OCI-LY3 (cell line): ENCODE data around the gene DOCK4.

Experiments
- H2AFZ ChIP-seq: fragments of 200-600, 300-600 bp; shearing (Covaris generic); 2 replicates; pipeline ENCODE4 v1.6.0; 2014; ENCODE audit warnings: antibody characterized with exemption, low read depth, low read length
- H3K27ac ChIP-seq: fragments of 200-600, 300-600 bp; sonication (generic); 2 replicates; pipeline ENCODE4 v1.5.1; 2014; ENCODE audit warnings: mild to moderate bottlenecking, low read length, moderate library complexity, mixed read lengths
- H3K27me3 ChIP-seq: fragments of 200-600, 300-600 bp; sonication (generic); 2 replicates; pipeline ENCODE4 v1.6.1; 2014; ENCODE audit warnings: low read depth, low read length, mixed read lengths
- H3K36me3 ChIP-seq: fragments of 200-600, 300-600 bp; sonication (generic); replicated peaks from 2 replicates; pipeline ENCODE3; 2014; ENCODE audit warnings: low read depth, low read length, mixed read lengths
- H3K4me1 ChIP-seq: fragments of 300-600, 200-600 bp; sonication (generic); 2 replicates; pipeline ENCODE4 v1.6.1; 2014; ENCODE audit warnings: low read length, mixed read lengths
- H3K4me2 ChIP-seq: fragments of 200-600, 300-600 bp; sonication (generic); 2 replicates; pipeline ENCODE4 v1.6.1; 2014; ENCODE audit warnings: low read length, mixed read lengths
- H3K4me3 ChIP-seq: fragments of 300-600, 200-600 bp; sonication (generic); 2 replicates; pipeline ENCODE4 v1.5.1; 2014; ENCODE audit warnings: antibody characterized with exemption, mild to moderate bottlenecking, low read length, moderate library complexity
- H3K79me2 ChIP-seq: fragments of 300-600, 200-600 bp; shearing (Covaris generic); 2 replicates; pipeline ENCODE4 v1.6.1; 2014; ENCODE audit warnings: mild to moderate bottlenecking, low read length, mixed read lengths
- H3K9ac ChIP-seq: fragments of 300-600, 200-600 bp; shearing (Covaris generic); 2 replicates; pipeline ENCODE4 v1.6.0; 2014; ENCODE audit warnings: mild to moderate bottlenecking, low read length, moderate library complexity
- H3K9me3 ChIP-seq: fragments of 200-600, 300-600 bp; shearing (Covaris generic); 2 replicates; pipeline ENCODE4 v1.6.1; 2014; ENCODE audit warnings: low read length, mixed read lengths; ENCODE audit not compliant: insufficient read depth
- H4K20me1 ChIP-seq: fragments of 200-600, 300-600 bp; sonication (generic); 2 replicates; pipeline ENCODE4 v1.6.1; 2016; ENCODE audit warnings: low read length, mixed read lengths; ENCODE audit not compliant: insufficient read depth
- CTCF ChIP-seq: fragments of 200-600, 300-600 bp; sonication (generic); IDR thresholded peaks from 2 replicates; pipeline ENCODE4 v1.5.1; 2014; ENCODE audit warnings: antibody characterized with exemption, low read length, low read depth
- EZH2phosphoT487 ChIP-seq: fragments of 200-600 bp; shearing (Covaris generic); IDR thresholded peaks from 2 replicates; pipeline ENCODE4 v1.6.1; 2018; ENCODE audit warnings: antibody characterized with exemption, mixed run types, low read depth

The DOCK4 gene

DNA sequence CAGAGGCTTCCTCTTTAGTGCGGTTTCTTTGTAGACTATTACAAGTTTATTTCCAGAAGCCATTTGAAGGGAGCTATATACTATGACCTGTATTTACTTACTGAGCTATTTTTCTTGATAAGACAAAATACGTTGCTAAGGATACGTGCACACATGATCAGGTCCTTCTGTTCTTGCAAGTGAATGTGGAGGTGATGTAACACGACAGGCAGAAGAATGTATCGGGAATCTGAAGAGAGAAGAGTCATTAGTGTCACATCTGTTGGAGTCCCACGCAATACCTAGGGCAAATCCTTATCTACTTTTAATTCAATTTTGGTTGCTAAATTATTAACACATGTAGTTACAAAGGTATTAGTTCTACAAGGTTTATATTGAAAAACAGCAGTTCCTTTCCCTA, 359.3 kb downstream of the DOCK4 start:
- no peak overlapping the region for H2AFZ ChIP-seq
- H3K4me2 ChIP-seq = no peak overlapping the region
- H3K27ac ChIP-seq = no peak overlapping the region
- TF ChIP-seq EZH2phosphoT487 = no peak
- no peak for TF ChIP-seq CTCF
- H3K36me3 ChIP-seq = no peaks in the 10 kb centered on the region
- H3K9me3 ChIP-seq = peaks cover 5% of the 10 kb centered on the region; the same call in 1 of the 2 replicates
- no peaks in the 10 kb centered on the region for H3K79me2 ChIP-seq
- H3K4me1 ChIP-seq = no peaks in the 10 kb centered on the region
- no peaks in the 10 kb centered on the region for H4K20me1 ChIP-seq
- no peak overlapping the region for H3K9ac ChIP-seq
- H3K27me3 ChIP-seq = no peaks in the 10 kb centered on the region
- no peak overlapping the region for H3K4me3 ChIP-seq

DNA sequence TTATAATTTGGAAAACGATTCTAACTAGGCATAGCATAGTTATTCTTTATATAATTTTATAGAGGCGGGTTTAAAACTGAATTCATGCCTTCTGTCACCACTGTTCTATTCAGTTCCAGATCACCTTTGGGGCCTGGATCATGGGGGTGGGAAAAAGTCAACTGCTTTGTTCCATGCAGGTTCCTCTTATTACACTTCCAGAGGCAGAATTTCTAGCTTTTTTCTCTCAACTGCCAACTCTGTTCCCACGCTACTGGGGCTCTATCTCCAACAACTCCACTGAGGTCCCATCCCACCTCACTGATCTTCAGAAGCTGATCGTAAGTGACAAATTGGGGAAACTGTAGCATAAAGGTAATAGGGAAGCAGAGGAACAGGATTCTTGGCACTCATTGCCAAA, 360.3 kb downstream of the DOCK4 start:
- Histone ChIP-seq H2AFZ (no peak overlapping the region), H3K27ac (no peak overlapping the region), H3K9me3 (peaks cover 5% of the 10 kb centered on the region; the same call in 1 of the 2 replicates), H3K79me2 (no peaks in the 10 kb centered on the region), H3K9ac (no peak overlapping the region), H3K4me3 (no peak overlapping the region), H3K4me1 (no peaks in the 10 kb centered on the region), H3K36me3 (no peaks in the 10 kb centered on the region), H4K20me1 (no peaks in the 10 kb centered on the region), H3K4me2 (no peak overlapping the region), H3K27me3 (no peaks in the 10 kb centered on the region)
- TF ChIP-seq EZH2phosphoT487 = no peak
- TF ChIP-seq CTCF = no peak

DNA sequence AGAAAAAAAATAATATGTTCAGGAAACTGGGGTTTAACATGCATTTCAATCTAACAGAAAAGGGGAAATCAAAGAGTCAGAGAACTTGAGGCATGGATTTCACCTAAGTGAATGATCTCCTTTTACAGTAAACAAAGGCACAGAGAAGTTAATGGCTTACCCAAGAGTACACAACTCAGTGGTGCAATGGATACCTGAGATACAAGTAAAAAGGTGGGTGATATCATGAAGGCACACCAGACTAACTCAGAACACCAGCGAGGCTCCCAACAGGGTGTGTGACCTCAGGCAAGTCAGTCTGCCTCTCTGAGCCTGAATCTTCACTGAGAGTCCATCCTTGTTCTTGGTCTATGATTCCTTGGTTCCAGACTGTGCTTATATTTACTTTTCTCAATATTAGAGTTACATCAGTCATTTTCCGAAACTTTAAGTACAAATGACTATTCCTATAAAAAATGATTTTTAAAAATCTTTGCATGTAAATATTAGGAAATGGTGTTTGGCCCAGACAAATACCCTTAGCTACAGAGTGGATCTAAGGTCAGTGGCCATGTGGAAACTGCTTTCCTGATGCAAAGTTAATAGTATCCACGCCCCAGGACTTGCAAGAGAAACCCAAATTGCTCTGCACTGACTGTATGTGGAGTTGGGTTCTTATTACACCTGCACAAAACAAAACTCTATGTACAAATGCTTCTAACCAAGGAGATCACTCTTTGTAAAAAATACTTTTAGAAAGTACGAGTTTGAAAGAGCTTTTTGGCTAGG, 361.1 kb downstream of the DOCK4 start:
- no peak overlapping the region for H2AFZ ChIP-seq
- no peak for TF ChIP-seq CTCF
- TF ChIP-seq EZH2phosphoT487 = no peak
- no peaks in the 10 kb centered on the region for H4K20me1 ChIP-seq
- no peaks in the 10 kb centered on the region for H3K27me3 ChIP-seq
- no peak overlapping the region for H3K9ac ChIP-seq
- H3K4me1 ChIP-seq = no peaks in the 10 kb centered on the region
- H3K4me2 ChIP-seq = no peak overlapping the region
- H3K9me3 ChIP-seq = peaks cover 3% of the 10 kb centered on the region; the same call in 1 of the 2 replicates
- no peaks in the 10 kb centered on the region for H3K36me3 ChIP-seq
- no peak overlapping the region for H3K4me3 ChIP-seq
- no peak overlapping the region for H3K27ac ChIP-seq
- H3K79me2 ChIP-seq = no peaks in the 10 kb centered on the region

DNA sequence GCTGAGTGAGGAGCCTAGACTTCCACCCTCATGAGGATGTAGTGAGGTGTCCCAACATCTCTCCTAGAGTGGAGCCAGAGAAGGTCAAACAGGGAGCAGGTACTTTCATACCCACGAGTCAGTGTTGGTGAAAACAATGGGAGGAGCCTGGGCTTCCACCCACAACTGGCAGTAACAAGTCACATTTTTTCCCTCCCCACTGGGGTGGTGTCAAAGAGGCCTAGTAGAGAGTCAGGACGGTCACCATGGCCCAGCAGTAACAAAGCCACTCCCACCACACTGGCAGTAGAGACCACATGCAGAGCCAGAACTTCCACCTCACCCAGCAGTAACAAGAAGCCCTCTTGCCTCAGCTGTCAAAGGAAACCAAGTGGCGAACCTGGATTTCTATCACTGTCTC, 363.7 kb downstream of the DOCK4 start:
- no peaks in the 10 kb centered on the region for H3K27me3 ChIP-seq
- no peaks in the 10 kb centered on the region for H4K20me1 ChIP-seq
- H3K4me3 ChIP-seq = no peak overlapping the region
- TF ChIP-seq EZH2phosphoT487 (no peak), CTCF (no peak)
- no peak overlapping the region for H3K9ac ChIP-seq
- no peaks in the 10 kb centered on the region for H3K4me1 ChIP-seq
- H3K9me3 ChIP-seq = no peaks in the 10 kb centered on the region
- no peak overlapping the region for H2AFZ ChIP-seq
- no peaks in the 10 kb centered on the region for H3K79me2 ChIP-seq
- H3K36me3 ChIP-seq = no peaks in the 10 kb centered on the region
- H3K27ac ChIP-seq = no peak overlapping the region
- H3K4me2 ChIP-seq = no peak overlapping the region
